ENCODE measurements around the gene ROPN1L.

- no peak for TF ChIP-seq SIN3A (conservative IDR thresholded peaks at IDR 0.05 in 1 of 2, IDR thresholded peaks at IDR 0.05 in 1 of 2; ENCODE audit: low read depth in 1 of 2, low read length in 2 of 2)
- no peak for TF ChIP-seq RAD21 (IDR thresholded peaks at IDR 0.05 in 1 of 2, conservative IDR thresholded peaks at IDR 0.05 in 1 of 2; ENCODE audit: low read depth in 2 of 2, low read length in 2 of 2)
- no peak for TF ChIP-seq POLR2A (IDR thresholded peaks at IDR 0.05; ENCODE audit: control extremely low read depth in 1 of 2, low read depth in 2 of 2, low read length in 2 of 2)
- TF ChIP-seq CTCF (IDR thresholded peaks at IDR 0.05; ENCODE audit: control extremely low read depth in 1 of 3, insufficient read depth in 1 of 3, low read depth in 1 of 3, low read length in 3 of 3), result no peak
- TF ChIP-seq EZH2 (IDR thresholded peaks at IDR 0.05; ENCODE audit: low read depth, low read length, severe bottlenecking), result no peak
- no peak for TF ChIP-seq POLR2AphosphoS5 (IDR thresholded peaks at IDR 0.05; ENCODE audit: low read depth, low read length)
- no peak for TF ChIP-seq JUND (IDR thresholded peaks at IDR 0.05; ENCODE audit: low read length)
Observed at GRCh38 chr5:10501554-10502075, 59.9 kb downstream of the ROPN1L start.

Measured in H1 (cell line).